A549 (cell line): ENCODE measurements around the gene ASF1B.

Experiments used
- CEBPB ChIP-seq, 2 experiments: fragments of >200 bp in 1 of 2; sonication (Bioruptor Twin) in 1 of 2; formaldehyde crosslinking in 1 of 2; IDR thresholded peaks; 2 replicates each; pipeline ENCODE4 v1.6.1; 2012 to 2016
- EHMT2 ChIP-seq: fragments of 200-600 bp; sonication (generic); IDR thresholded peaks from 2 replicates; pipeline ENCODE4 v1.6.1; 2016; ENCODE audit warnings: antibody characterized with exemption, low read depth, mild to moderate bottlenecking, moderate library complexity
- EP300 ChIP-seq, 2 experiments: fragments of >200 bp; sonication (Bioruptor Twin); formaldehyde crosslinking; IDR thresholded peaks; 2 replicates in 1 of 2; 3 replicates in 1 of 2; pipeline ENCODE4 v1.6.1; 2016 to 2017
- GATA3 ChIP-seq: IDR thresholded peaks from 2 replicates; pipeline ENCODE4 v1.6.1; 2012; ENCODE audit warnings: borderline replicate concordance
- JUN ChIP-seq, 2 experiments: fragments of >200 bp; sonication (Bioruptor Twin); formaldehyde crosslinking; IDR thresholded peaks; 2 replicates in 1 of 2; 3 replicates in 1 of 2; pipeline ENCODE4 v1.6.1; 2016 to 2017
- POLR2A ChIP-seq: IDR thresholded peaks from 2 replicates; pipeline ENCODE4 v1.6.1; 2012; ENCODE audit warnings: mild to moderate bottlenecking, low read length
- RAD21 ChIP-seq, 2 experiments: fragments of >200 bp in 1 of 2; sonication (Bioruptor Twin) in 1 of 2; formaldehyde crosslinking in 1 of 2; IDR thresholded peaks in 1 of 2; conservative IDR thresholded peaks in 1 of 2; 2 replicates in 1 of 2; 3 replicates in 1 of 2; pipeline ENCODE4 v1.6.1; 2012 to 2018; ENCODE audit warnings: inconsistent platforms in 1 of 2
- RCOR1 ChIP-seq: fragments of 150-350 bp; IDR thresholded peaks from 2 replicates; pipeline ENCODE4 v1.6.1; 2014; ENCODE audit warnings: antibody characterized with exemption, low read length, low read depth
- ZNF302 ChIP-seq: fragments of 250-450 bp; sonication (Bioruptor Pico); IDR thresholded peaks from 2 replicates; pipeline ENCODE4 v1.9.0; 2021; ENCODE audit warnings: inconsistent platforms, mild to moderate bottlenecking, moderate library complexity
- TF ChIP-seq, protein P1 (sequence below): fragments of >200 bp; sonication (Bioruptor Twin); formaldehyde crosslinking; IDR thresholded peaks from 3 replicates; pipeline ENCODE4 v1.5.1; 2016
- TF ChIP-seq, protein P2 (sequence below): fragments of 150-350 bp; IDR thresholded peaks from 2 replicates; pipeline ENCODE4 v1.6.1; 2014; ENCODE audit warnings: low read depth, mild to moderate bottlenecking, low read length

DNA sequence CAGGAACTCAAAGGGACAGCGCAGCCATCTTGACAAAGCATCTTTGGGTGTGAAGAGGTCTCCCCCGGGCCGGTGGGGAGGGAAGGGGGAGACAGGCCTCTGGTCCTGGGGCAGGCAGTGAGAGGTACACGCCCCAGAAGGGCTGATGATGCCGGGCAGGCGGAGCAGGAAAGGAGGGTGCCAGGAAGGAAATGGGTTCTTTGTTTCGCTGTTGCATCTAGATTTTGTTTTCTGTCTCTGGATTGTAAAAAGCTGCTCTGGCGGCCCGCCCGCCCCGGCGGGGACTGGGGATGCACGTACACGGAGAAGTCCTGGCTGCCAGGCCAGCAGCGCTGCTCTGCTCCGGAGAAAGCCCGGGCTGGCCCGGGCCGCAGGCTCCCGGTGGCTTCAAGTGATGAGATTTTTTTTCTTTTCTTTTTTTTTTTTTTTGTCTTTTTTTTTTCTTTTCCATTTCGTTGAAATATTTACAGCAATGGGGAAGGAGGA, 13.2 kb upstream of the ASF1B start:
- TF ChIP-seq, protein P1, sequence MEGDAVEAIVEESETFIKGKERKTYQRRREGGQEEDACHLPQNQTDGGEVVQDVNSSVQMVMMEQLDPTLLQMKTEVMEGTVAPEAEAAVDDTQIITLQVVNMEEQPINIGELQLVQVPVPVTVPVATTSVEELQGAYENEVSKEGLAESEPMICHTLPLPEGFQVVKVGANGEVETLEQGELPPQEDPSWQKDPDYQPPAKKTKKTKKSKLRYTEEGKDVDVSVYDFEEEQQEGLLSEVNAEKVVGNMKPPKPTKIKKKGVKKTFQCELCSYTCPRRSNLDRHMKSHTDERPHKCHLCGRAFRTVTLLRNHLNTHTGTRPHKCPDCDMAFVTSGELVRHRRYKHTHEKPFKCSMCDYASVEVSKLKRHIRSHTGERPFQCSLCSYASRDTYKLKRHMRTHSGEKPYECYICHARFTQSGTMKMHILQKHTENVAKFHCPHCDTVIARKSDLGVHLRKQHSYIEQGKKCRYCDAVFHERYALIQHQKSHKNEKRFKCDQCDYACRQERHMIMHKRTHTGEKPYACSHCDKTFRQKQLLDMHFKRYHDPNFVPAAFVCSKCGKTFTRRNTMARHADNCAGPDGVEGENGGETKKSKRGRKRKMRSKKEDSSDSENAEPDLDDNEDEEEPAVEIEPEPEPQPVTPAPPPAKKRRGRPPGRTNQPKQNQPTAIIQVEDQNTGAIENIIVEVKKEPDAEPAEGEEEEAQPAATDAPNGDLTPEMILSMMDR: no peak
- no peak for TF ChIP-seq POLR2A
- TF ChIP-seq, protein P2, sequence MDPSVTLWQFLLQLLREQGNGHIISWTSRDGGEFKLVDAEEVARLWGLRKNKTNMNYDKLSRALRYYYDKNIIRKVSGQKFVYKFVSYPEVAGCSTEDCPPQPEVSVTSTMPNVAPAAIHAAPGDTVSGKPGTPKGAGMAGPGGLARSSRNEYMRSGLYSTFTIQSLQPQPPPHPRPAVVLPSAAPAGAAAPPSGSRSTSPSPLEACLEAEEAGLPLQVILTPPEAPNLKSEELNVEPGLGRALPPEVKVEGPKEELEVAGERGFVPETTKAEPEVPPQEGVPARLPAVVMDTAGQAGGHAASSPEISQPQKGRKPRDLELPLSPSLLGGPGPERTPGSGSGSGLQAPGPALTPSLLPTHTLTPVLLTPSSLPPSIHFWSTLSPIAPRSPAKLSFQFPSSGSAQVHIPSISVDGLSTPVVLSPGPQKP: no peak
- TF ChIP-seq ZNF302 (CRISPR knock-in tag): no peak
- no peak for TF ChIP-seq EP300 (IDR thresholded peaks at IDR 0.05)
- TF ChIP-seq CEBPB (IDR thresholded peaks at IDR 0.05): no peak
- no peak for TF ChIP-seq EHMT2
- no peak for TF ChIP-seq GATA3
- TF ChIP-seq RCOR1: no peak
- no peak for TF ChIP-seq JUN (IDR thresholded peaks at IDR 0.05)
- no peak for TF ChIP-seq RAD21 (conservative IDR thresholded peaks at IDR 0.05 in 1 of 2, IDR thresholded peaks at IDR 0.05 in 1 of 2)
